CD14-positive monocyte (primary cell): ENCODE results near the gene NACC1. TPM values are rescaled to one million over a fixed set of nuclear protein-coding genes. Genes with fewer than 3 reads are reported as not detected.

Experiments
- DNase-seq, 3 donors: peaks; one replicate each; pipeline ENCODE4 v3.0.0-alpha.2; 2011 to 2022
- H2AFZ ChIP-seq: 2 replicates; pipeline ENCODE4 v1.6.0; 2012; ENCODE audit warnings: mild to moderate bottlenecking, low read depth, low read length, inconsistent platforms; ENCODE audit not compliant: insufficient read depth, poor library complexity, severe bottlenecking
- H3K27ac ChIP-seq, 2 donors: 1 replicate in 1 of 2; 2 replicates in 1 of 2; pipeline ENCODE4 v1.5.1; 2012 to 2013; ENCODE audit warnings: low read length in 2 of 2, control low read depth in 1 of 2, inconsistent platforms in 1 of 2, low read depth in 1 of 2, mild to moderate bottlenecking in 1 of 2
- H3K27me3 ChIP-seq, 2 donors: one replicate each; pipeline versions ENCODE4 v1.6.0 to v1.6.1; 2011 to 2013; ENCODE audit warnings: low read length in 2 of 2; ENCODE audit not compliant: control insufficient read depth in 2 of 2, insufficient read depth in 2 of 2
- H3K36me3 ChIP-seq, 2 donors: replicated peaks in 1 of 2; 1 replicate in 1 of 2; 2 replicates in 1 of 2; pipeline versions ENCODE4 v1.5.1 to v1.6.1; 2012 to 2013; ENCODE audit warnings: low read length in 2 of 2, control low read depth in 1 of 2, inconsistent platforms in 1 of 2, mild to moderate bottlenecking in 1 of 2; ENCODE audit not compliant: insufficient read depth in 2 of 2, control insufficient read depth in 1 of 2
- H3K4me1 ChIP-seq, 2 donors: 1 replicate in 1 of 2; 2 replicates in 1 of 2; pipeline versions ENCODE4 v1.5.1 to v1.6.1; 2012 to 2013; ENCODE audit warnings: low read length in 2 of 2, control low read depth in 1 of 2, inconsistent platforms in 1 of 2, mild to moderate bottlenecking in 1 of 2, moderate library complexity in 1 of 2; ENCODE audit not compliant: insufficient read depth in 2 of 2, control insufficient read depth in 1 of 2
- H3K4me2 ChIP-seq: replicated peaks from 2 replicates; pipeline ENCODE3; 2012; ENCODE audit warnings: low read length, moderate library complexity, mild to moderate bottlenecking; ENCODE audit not compliant: poor library complexity, severe bottlenecking; ENCODE audit errors: extremely low read depth
- H3K4me3 ChIP-seq, 3 experiments: fragments of 200-600 bp in 1 of 3; sonication (generic) in 1 of 3; replicated peaks in 1 of 3; 1 replicate in 2 of 3; 2 replicates in 1 of 3; pipeline ENCODE4 v1.5.1; 2011 to 2013; ENCODE audit warnings: low read length in 3 of 3, mild to moderate bottlenecking in 3 of 3, control low read depth in 2 of 3, low read depth in 2 of 3, inconsistent platforms in 1 of 3, moderate library complexity in 1 of 3
- H3K79me2 ChIP-seq: 2 replicates; pipeline ENCODE4 v1.6.0; 2012; ENCODE audit warnings: mild to moderate bottlenecking, control low read depth, inconsistent platforms, low read length, moderate library complexity; ENCODE audit not compliant: insufficient read depth
- H3K9ac ChIP-seq: 2 replicates; pipeline ENCODE4 v1.6.0; 2017; ENCODE audit warnings: low read length, mild to moderate bottlenecking; ENCODE audit not compliant: insufficient read depth, poor library complexity, severe bottlenecking
- H3K9me3 ChIP-seq, 2 donors: replicated peaks in 1 of 2; 1 replicate in 1 of 2; 2 replicates in 1 of 2; pipeline versions ENCODE4 v1.5.1 to v1.6.1; 2012 to 2013; ENCODE audit warnings: low read length in 2 of 2, control low read depth in 1 of 2; ENCODE audit not compliant: control insufficient read depth in 1 of 2, insufficient read depth in 1 of 2
- H4K20me1 ChIP-seq: 2 replicates; pipeline ENCODE4 v1.6.0; 2012; ENCODE audit warnings: mild to moderate bottlenecking, low read length, control low read depth, moderate library complexity; ENCODE audit not compliant: insufficient read depth
- H3K27ac Mint-ChIP-seq, 7 donors: one replicate each; pipeline ENCODE4 v1.8.0; 2020; ENCODE audit warnings: mild to moderate bottlenecking in 7 of 7, mixed read lengths in 7 of 7, moderate library complexity in 6 of 7, inconsistent platforms in 2 of 7
- H3K27me3 Mint-ChIP-seq, 3 donors: one replicate each; pipeline ENCODE4 v1.8.0; 2021 to 2022; ENCODE audit warnings: low read depth in 3 of 3, mild to moderate bottlenecking in 3 of 3, mixed read lengths in 3 of 3, moderate library complexity in 3 of 3, inconsistent platforms in 1 of 3
- H3K36me3 Mint-ChIP-seq, 2 donors: one replicate each; pipeline ENCODE4 v1.8.0; 2020; ENCODE audit warnings: mixed read lengths in 2 of 2, inconsistent platforms in 1 of 2, mild to moderate bottlenecking in 1 of 2
- H3K4me1 Mint-ChIP-seq: one replicate; pipeline ENCODE4 v1.8.0; 2020; ENCODE audit warnings: mild to moderate bottlenecking, mixed read lengths
- H3K4me3 Mint-ChIP-seq, 2 donors: one replicate each; pipeline ENCODE4 v1.8.0; 2020; ENCODE audit warnings: mild to moderate bottlenecking in 2 of 2, mixed read lengths in 2 of 2, moderate library complexity in 1 of 2
- H3K9me3 Mint-ChIP-seq, 7 donors: one replicate each; pipeline ENCODE4 v1.8.0; 2020 to 2022; ENCODE audit warnings: mixed read lengths in 7 of 7, mild to moderate bottlenecking in 6 of 7, moderate library complexity in 6 of 7, inconsistent platforms in 2 of 7
- WGBS: methylation state at CpG from one replicate; pipeline ENCODE4 v1.1.5; 2013; ENCODE audit warnings: missing lambda C conversion rate; ENCODE audit not compliant: insufficient coverage; 5-methylcytosine and 5-hydroxymethylcytosine counted together
- intact Hi-C, 2 donors: fragments of 100-400 bp; cut with micrococcal nuclease; formaldehyde crosslinking; loops; one replicate each; pipeline versions ENCODE4 v1.15.0 to v1.15.1; 2023
- polyA plus RNA-seq, 3 donors: library from polyadenylated mRNA; depleted of rRNA in 1 of 3; unstranded in 2 of 3; stranded (reverse) in 1 of 3; fragments of 300-500 nt in 2 of 3; fragments of >200 nt in 1 of 3; fragmentation: Illumina TruSeq in 2 of 3; gene quantifications; 1 replicate in 2 of 3; 2 replicates in 1 of 3; pipeline ENCODE4 v1.2.3, GENCODE V29; 2012 to 2021
- TF ChIP-seq, protein P1 (sequence below): fragments of 200-600 bp; IDR thresholded peaks from one replicate; pipeline ENCODE4 v1.8.0; 2022; ENCODE audit warnings: antibody characterized with exemption, mild to moderate bottlenecking

The NACC1 gene
- polyA plus RNA-seq, 3 donors, result 1.1 to 20.1 (median 2.2) TPM

- H3K27me3 Mint-ChIP-seq, result peaks cover 0 to 7% (median 2%) of the 10 kb centered on the region in 3 donors
- no peaks in the 10 kb centered on the region for H3K4me1 ChIP-seq
- no peaks in the 10 kb centered on the region for H3K9me3 Mint-ChIP-seq
- 94% methylated on average over 9 of the region's 9 CpGs for WGBS
- H3K27ac ChIP-seq, result no peak overlapping the region
- H3K9me3 ChIP-seq, result no peaks in the 10 kb centered on the region
- H3K4me3 Mint-ChIP-seq, result no peak overlapping the region
- H3K9ac ChIP-seq, result no peak overlapping the region
- no peaks in the 10 kb centered on the region for H3K36me3 ChIP-seq
- no peak overlapping the region for H3K4me3 ChIP-seq
- H3K27ac Mint-ChIP-seq, result no peak overlapping the region
- H4K20me1 ChIP-seq, result no peaks in the 10 kb centered on the region
- peaks cover 4 to 5% of the 10 kb centered on the region in 2 donors for H3K36me3 Mint-ChIP-seq
- no peak overlapping the region for H3K4me2 ChIP-seq
- TF ChIP-seq, protein P1, sequence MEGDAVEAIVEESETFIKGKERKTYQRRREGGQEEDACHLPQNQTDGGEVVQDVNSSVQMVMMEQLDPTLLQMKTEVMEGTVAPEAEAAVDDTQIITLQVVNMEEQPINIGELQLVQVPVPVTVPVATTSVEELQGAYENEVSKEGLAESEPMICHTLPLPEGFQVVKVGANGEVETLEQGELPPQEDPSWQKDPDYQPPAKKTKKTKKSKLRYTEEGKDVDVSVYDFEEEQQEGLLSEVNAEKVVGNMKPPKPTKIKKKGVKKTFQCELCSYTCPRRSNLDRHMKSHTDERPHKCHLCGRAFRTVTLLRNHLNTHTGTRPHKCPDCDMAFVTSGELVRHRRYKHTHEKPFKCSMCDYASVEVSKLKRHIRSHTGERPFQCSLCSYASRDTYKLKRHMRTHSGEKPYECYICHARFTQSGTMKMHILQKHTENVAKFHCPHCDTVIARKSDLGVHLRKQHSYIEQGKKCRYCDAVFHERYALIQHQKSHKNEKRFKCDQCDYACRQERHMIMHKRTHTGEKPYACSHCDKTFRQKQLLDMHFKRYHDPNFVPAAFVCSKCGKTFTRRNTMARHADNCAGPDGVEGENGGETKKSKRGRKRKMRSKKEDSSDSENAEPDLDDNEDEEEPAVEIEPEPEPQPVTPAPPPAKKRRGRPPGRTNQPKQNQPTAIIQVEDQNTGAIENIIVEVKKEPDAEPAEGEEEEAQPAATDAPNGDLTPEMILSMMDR, result no peak
- intact Hi-C loops, result no loop called here
- no peak for DNase-seq
- H3K79me2 ChIP-seq, result no peaks in the 10 kb centered on the region
- no peak overlapping the region for H2AFZ ChIP-seq
- no peaks in the 10 kb centered on the region for H3K27me3 ChIP-seq
- peaks cover 2% of the 10 kb centered on the region for H3K4me1 Mint-ChIP-seq
Measured at GRCh38 chr19:13072188-13072908, 45.7 kb upstream of the NACC1 start.

- H3K4me3 ChIP-seq, result no peak overlapping the region
- no peak overlapping the region for H3K4me3 Mint-ChIP-seq
- H3K9me3 Mint-ChIP-seq, result no peaks in the 10 kb centered on the region
- no peak for DNase-seq
- H2AFZ ChIP-seq, result no peak overlapping the region
- peak overlapping the region in 1 of 7 donors; percentile 6 for H3K27ac Mint-ChIP-seq
- TF ChIP-seq, protein P1, result no peak
- H3K9me3 ChIP-seq, result no peaks in the 10 kb centered on the region
- 100% methylated on average over 2 of the region's 5 CpGs for WGBS
- peaks cover 0 to 7% (median 2%) of the 10 kb centered on the region in 3 donors for H3K27me3 Mint-ChIP-seq
- intact Hi-C loops, result no loop called here
- H3K79me2 ChIP-seq, result no peaks in the 10 kb centered on the region
- peaks cover 2% of the 10 kb centered on the region for H3K4me1 Mint-ChIP-seq
- no peaks in the 10 kb centered on the region for H4K20me1 ChIP-seq
- H3K36me3 Mint-ChIP-seq, result peaks cover 4 to 5% of the 10 kb centered on the region in 2 donors
- H3K36me3 ChIP-seq, result no peaks in the 10 kb centered on the region
- no peak overlapping the region for H3K27ac ChIP-seq
- H3K27me3 ChIP-seq, result no peaks in the 10 kb centered on the region
- no peak overlapping the region for H3K9ac ChIP-seq
- H3K4me1 ChIP-seq, result no peaks in the 10 kb centered on the region
- no peak overlapping the region for H3K4me2 ChIP-seq
Measured at GRCh38 chr19:13073263-13073662, 44.8 kb upstream of the NACC1 start.
